ENCODE results near the gene SYT4.
A peak's percentile ranks its signal among the peaks of the same experiment; 100 is the strongest.
"Not testable (repeated sequence)": the region's sequence is repeated elsewhere in the genome, so short reads cannot be mapped to it uniquely, and the experiment has no call there.

Gene SYT4

GRCh38 chr18:43277164-43277600 is at the start of gene SYT4:
SYT4 (minus strand) TSS chr18:43277490; CDS start chr18:43277281, 209 bp downstream.
- DNase-seq, result no peak

- DNase-seq, result no peak
These were observed 44.8 kb upstream of the SYT4 start for GRCh38 chr18:43322132-43322531.

GRCh38 chr18:43314941-43315340 is 37.7 kb upstream of the SYT4 start:
- DNase-seq, result no peak

GRCh38 chr18:43312891-43313290 is 35.6 kb upstream of the SYT4 start:
- no peak for DNase-seq

- no peak for DNase-seq
These were observed 32.9 kb upstream of the SYT4 start for GRCh38 chr18:43310239-43310638.

- peak; percentile 46 for DNase-seq
These were observed 26.1 kb upstream of the SYT4 start for GRCh38 chr18:43303376-43303775.

- not testable (repeated sequence) for DNase-seq
These were observed 8.9 kb upstream of the SYT4 start for GRCh38 chr18:43286187-43286586.

GRCh38 chr18:43283299-43283698 is 6.0 kb upstream of the SYT4 start:
- DNase-seq, result no peak

- DNase-seq, result peak; percentile 17
These were observed 1.9 kb upstream of the SYT4 start for GRCh38 chr18:43279015-43279744.

GRCh38 chr18:43278355-43278754 is 1.1 kb upstream of the SYT4 start:
- DNase-seq, result no peak

GRCh38 chr18:43276491-43276890 is 799 bp downstream of the SYT4 start:
- DNase-seq, result no peak

GRCh38 chr18:43275546-43275945 is 1.7 kb downstream of the SYT4 start:
- DNase-seq, result no peak

- no peak for DNase-seq
These were observed 2.8 kb downstream of the SYT4 start for GRCh38 chr18:43274526-43274925.

- DNase-seq, result peak; percentile 46
These were observed 5.5 kb downstream of the SYT4 start for GRCh38 chr18:43271593-43272432.

GRCh38 chr18:43267818-43268217 is 9.5 kb downstream of the SYT4 start:
- no peak for DNase-seq

- no peak for DNase-seq
These were observed 11.8 kb downstream of the SYT4 start for GRCh38 chr18:43265465-43265864.

- no peak for DNase-seq
These were observed 28.6 kb downstream of the SYT4 start for GRCh38 chr18:43248610-43249249.

- DNase-seq, result no peak
These were observed 29.3 kb downstream of the SYT4 start for GRCh38 chr18:43247944-43248343.

GRCh38 chr18:43238429-43238828 is 38.9 kb downstream of the SYT4 start:
- DNase-seq, result no peak

- no peak for DNase-seq
These were observed 40.4 kb downstream of the SYT4 start for GRCh38 chr18:43236921-43237320.

- DNase-seq, result no peak
These were observed 42.4 kb downstream of the SYT4 start for GRCh38 chr18:43234889-43235288.

- no peak for DNase-seq
These were observed 54.8 kb downstream of the SYT4 start for GRCh38 chr18:43222501-43222900.

GRCh38 chr18:43220691-43221090 is 56.6 kb downstream of the SYT4 start:
- DNase-seq, result no peak

Data from activated CD4-positive, alpha-beta T cell treated with anti-CD3 and anti-CD28 coated beads, Interleukin-2, amount 50 U/mL, for 16 hours (primary cell).